HFF-Myc (cell line): ENCODE measurements around the gene MBNL1.
A peak's percentile ranks its signal among the peaks of the same experiment; 100 is the strongest.

Source experiments
- DNase-seq: peaks from one replicate; pipeline ENCODE4 v3.0.0-alpha.2; 2011; ENCODE audit warnings: low read depth; ENCODE audit errors: extremely low read depth
- H3K4me3 ChIP-seq: replicated peaks from 2 replicates; pipeline ENCODE4 v1.5.1; 2011; ENCODE audit warnings: low read depth, mild to moderate bottlenecking, control low read depth, low read length
- TF ChIP-seq, protein P1 (sequence below): IDR thresholded peaks from 2 replicates; pipeline ENCODE4 v1.5.1; 2012; ENCODE audit warnings: mild to moderate bottlenecking, low read depth, low read length, control low read depth; ENCODE audit errors: missing control alignments

MBNL1 gene

DNA sequence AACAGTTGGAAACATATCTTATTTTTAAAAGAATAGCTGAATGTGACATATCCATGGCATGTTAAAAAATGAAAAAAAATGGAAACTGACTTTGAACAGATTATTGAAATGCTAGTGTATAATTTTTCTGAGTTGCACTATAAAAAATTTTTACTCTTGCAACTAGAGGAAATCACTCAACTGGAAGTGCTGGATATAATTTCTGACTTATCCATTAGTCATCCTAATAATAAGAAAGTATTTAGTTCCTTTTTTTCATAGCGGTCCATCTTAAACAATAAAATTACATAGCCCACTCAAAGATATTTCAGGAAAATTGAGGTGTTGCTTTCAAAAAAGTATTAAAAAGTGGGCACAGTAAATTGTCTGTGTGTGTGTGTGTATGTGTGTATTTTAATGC, 80.7 kb downstream of the MBNL1 start:
- TF ChIP-seq, protein P1, sequence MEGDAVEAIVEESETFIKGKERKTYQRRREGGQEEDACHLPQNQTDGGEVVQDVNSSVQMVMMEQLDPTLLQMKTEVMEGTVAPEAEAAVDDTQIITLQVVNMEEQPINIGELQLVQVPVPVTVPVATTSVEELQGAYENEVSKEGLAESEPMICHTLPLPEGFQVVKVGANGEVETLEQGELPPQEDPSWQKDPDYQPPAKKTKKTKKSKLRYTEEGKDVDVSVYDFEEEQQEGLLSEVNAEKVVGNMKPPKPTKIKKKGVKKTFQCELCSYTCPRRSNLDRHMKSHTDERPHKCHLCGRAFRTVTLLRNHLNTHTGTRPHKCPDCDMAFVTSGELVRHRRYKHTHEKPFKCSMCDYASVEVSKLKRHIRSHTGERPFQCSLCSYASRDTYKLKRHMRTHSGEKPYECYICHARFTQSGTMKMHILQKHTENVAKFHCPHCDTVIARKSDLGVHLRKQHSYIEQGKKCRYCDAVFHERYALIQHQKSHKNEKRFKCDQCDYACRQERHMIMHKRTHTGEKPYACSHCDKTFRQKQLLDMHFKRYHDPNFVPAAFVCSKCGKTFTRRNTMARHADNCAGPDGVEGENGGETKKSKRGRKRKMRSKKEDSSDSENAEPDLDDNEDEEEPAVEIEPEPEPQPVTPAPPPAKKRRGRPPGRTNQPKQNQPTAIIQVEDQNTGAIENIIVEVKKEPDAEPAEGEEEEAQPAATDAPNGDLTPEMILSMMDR = no peak
- H3K4me3 ChIP-seq = no peak overlapping the region
- no peak for DNase-seq

- peak; percentile 42 for DNase-seq
- TF ChIP-seq, protein P1 = no peak
Observed at GRCh38 chr3:152350139-152350538, 81.4 kb downstream of the MBNL1 start.

GRCh38 chr3:152350776-152351175, 82.0 kb downstream of the MBNL1 start:
- TF ChIP-seq, protein P1 = no peak
- no peak for DNase-seq
- no peak overlapping the region for H3K4me3 ChIP-seq

More at GRCh38 chr3:152350139-152350538, 81.4 kb downstream of the MBNL1 start:
- H3K4me3 ChIP-seq = no peak overlapping the region

DNA sequence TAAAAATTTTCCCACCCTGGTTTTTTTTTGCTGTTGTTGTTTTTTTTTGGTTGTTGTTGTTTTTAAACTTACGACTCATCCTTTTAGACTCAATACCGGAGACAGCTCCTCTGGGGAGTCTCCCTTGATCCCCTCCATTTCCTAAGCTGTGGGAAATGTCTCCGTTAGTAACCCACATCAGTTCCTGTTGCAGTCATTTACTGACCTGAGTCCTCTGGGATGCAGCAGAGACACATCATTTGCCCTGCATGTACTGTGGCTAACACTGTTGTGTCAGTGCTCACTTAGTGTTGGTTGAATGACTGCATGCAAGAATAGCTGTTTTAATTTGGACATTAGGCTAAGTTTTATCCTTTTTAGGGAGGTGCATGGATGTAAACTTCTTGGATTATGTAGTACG, 83.8 kb downstream of the MBNL1 start:
- DNase-seq = no peak
- no peak overlapping the region for H3K4me3 ChIP-seq
- TF ChIP-seq, protein P1 = no peak

- no peak overlapping the region for H3K4me3 ChIP-seq
- no peak for DNase-seq
- TF ChIP-seq, protein P1 = no peak
Observed at GRCh38 chr3:152353578-152353977, 84.8 kb downstream of the MBNL1 start.

- TF ChIP-seq, protein P1 = no peak
- no peak overlapping the region for H3K4me3 ChIP-seq
- no peak for DNase-seq
Observed at GRCh38 chr3:152355744-152356665, 87.3 kb downstream of the MBNL1 start.
